Suprapubic skin (tissue), 3 donors: ENCODE data around the gene TIGIT.

ENCODE experiments used
- CTCF ChIP-seq, 2 donors: fragments of 200-600 bp in 1 of 2; fragments of 450-650 bp in 1 of 2; sonication (generic) in 1 of 2; IDR thresholded peaks; one replicate each; pipeline ENCODE4 v1.5.1; 2016 to 2019; ENCODE audit warnings: antibody characterized with exemption in 2 of 2, mild to moderate bottlenecking in 1 of 2, moderate library complexity in 1 of 2
- POLR2A ChIP-seq, 2 donors: fragments of 450-650 bp; IDR thresholded peaks; one replicate each; pipeline ENCODE4 v1.6.1; 2017; ENCODE audit warnings: antibody characterized with exemption in 2 of 2, mild to moderate bottlenecking in 2 of 2, moderate library complexity in 2 of 2

- no peak for TF ChIP-seq POLR2A (IDR thresholded peaks at IDR 0.05)
- TF ChIP-seq CTCF (IDR thresholded peaks at IDR 0.05), result no peak
Observed at GRCh38 chr3:114323546-114324254, 29.9 kb downstream of the TIGIT start.
